Fibroblast of pulmonary artery (primary cell): ENCODE measurements around the gene AHSG.

Source experiments
- DNase-seq: peaks from one replicate; pipeline ENCODE4 v3.0.0-alpha.2; 2010; ENCODE audit warnings: low read depth
- H3K4me3 ChIP-seq: replicated peaks from 2 replicates; pipeline ENCODE4 v1.5.1; 2011; ENCODE audit warnings: low read depth, mild to moderate bottlenecking, control low read depth, low read length, moderate library complexity
- CTCF ChIP-seq: IDR thresholded peaks from 2 replicates; pipeline ENCODE4 v1.5.1; 2011; ENCODE audit warnings: mild to moderate bottlenecking, control low read depth, low read length, inconsistent platforms; ENCODE audit errors: missing control alignments

AHSG gene

GRCh38 chr3:186599785-186600166, 13.1 kb upstream of the AHSG start:
- no peak for DNase-seq
- TF ChIP-seq CTCF, result no peak

GRCh38 chr3:186600896-186601295, 12.0 kb upstream of the AHSG start:
- no peak for DNase-seq
- H3K4me3 ChIP-seq, result no peak overlapping the region
- no peak for TF ChIP-seq CTCF

More at GRCh38 chr3:186599785-186600166, 13.1 kb upstream of the AHSG start:
- H3K4me3 ChIP-seq, result no peak overlapping the region

- no peak for TF ChIP-seq CTCF
- DNase-seq, result no peak
- H3K4me3 ChIP-seq, result no peak overlapping the region
Observed at GRCh38 chr3:186603159-186603558, 9.7 kb upstream of the AHSG start.

GRCh38 chr3:186605078-186605477, 7.8 kb upstream of the AHSG start:
- DNase-seq, result no peak
- H3K4me3 ChIP-seq, result no peak overlapping the region
- no peak for TF ChIP-seq CTCF

- H3K4me3 ChIP-seq, result no peak overlapping the region
- DNase-seq, result no peak
- no peak for TF ChIP-seq CTCF
Observed at GRCh38 chr3:186605561-186606545, 7.0 kb upstream of the AHSG start.

GRCh38 chr3:186608624-186609215, 4.1 kb upstream of the AHSG start:
- no peak overlapping the region for H3K4me3 ChIP-seq
- no peak for DNase-seq
- TF ChIP-seq CTCF, result no peak
